HG03342 (cell line): ENCODE data around the gene PPFIA1.
"Not testable (repeated sequence)": the region's sequence is repeated elsewhere in the genome, so short reads cannot be mapped to it uniquely, and the experiment has no call there.

ENCODE experiments used
- ATAC-seq: cut with Tn5 transposase; IDR thresholded peaks from one replicate; pipeline ENCODE4 v1.9.1; 2021; ENCODE audit warnings: mild to moderate bottlenecking, moderate library complexity; ENCODE audit not compliant: unreplicated experiment

PPFIA1 gene

GRCh38 chr11:70250876-70251658, 19.4 kb upstream of the PPFIA1 start:
- no peak for ATAC-seq

- no peak for ATAC-seq
Measured at GRCh38 chr11:70251659-70252321, 18.7 kb upstream of the PPFIA1 start.

DNA sequence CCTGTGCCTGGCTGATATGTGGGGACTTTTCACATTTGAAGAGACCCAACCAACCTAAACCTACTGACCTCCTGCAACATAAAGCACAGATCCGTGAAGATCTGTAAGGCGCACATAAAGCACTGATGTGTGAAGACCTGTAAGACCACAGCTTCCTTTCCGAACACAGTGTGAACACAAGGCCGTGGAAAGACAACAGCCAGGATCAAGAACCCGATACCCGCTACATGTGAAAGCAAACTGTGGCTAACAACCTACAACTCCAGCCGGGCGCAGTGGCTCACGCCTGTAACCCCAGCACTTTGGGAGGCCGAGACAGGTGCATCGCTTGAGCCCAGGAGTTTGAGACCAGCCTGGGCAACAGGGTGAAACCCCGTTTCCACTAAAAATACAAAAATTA, 17.6 kb upstream of the PPFIA1 start:
- ATAC-seq, result no peak

- no peak for ATAC-seq
Measured at GRCh38 chr11:70255477-70256116, 14.9 kb upstream of the PPFIA1 start.

DNA sequence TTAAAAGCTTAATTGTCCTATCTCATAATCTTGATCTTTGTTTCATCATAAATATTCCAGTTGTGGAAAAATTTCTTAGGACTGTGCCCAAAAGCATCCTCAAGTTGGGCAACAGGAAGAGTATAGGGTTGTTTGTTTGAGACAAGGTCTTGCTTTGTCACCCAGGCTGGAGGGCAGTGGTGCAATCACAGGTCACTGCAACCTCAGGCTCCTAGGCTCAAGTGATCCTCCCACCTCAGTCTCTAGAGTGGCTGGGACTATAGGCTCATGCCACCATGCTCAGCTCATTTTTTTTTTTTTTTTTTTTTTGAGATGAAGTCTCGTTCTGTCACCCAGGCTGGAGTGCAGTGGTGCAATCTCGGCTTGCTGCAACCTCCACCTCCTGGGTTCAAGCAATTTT, 11.4 kb upstream of the PPFIA1 start:
- not testable (repeated sequence) for ATAC-seq

GRCh38 chr11:70262951-70263350, 7.5 kb upstream of the PPFIA1 start:
- ATAC-seq, result no peak

DNA sequence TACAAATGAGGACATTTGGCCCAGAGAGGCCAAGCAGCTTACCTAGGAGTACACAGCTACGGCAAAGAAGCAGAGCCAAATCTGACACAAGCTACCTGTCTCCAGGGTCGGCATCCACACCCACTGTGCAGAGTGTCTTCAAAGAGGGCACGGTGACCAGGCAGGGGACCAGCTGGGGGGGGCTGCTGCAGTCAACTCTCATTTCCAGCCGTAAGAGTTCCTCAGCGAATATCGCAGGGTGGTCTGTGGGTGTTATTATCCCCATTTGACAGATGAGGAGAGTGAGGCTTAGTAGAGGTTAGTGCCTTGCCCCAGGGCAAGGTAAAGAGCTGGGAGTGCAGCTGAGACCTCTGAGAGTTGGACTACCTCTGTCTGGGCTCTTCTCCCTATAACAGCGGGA, 7.1 kb upstream of the PPFIA1 start:
- no peak for ATAC-seq

DNA sequence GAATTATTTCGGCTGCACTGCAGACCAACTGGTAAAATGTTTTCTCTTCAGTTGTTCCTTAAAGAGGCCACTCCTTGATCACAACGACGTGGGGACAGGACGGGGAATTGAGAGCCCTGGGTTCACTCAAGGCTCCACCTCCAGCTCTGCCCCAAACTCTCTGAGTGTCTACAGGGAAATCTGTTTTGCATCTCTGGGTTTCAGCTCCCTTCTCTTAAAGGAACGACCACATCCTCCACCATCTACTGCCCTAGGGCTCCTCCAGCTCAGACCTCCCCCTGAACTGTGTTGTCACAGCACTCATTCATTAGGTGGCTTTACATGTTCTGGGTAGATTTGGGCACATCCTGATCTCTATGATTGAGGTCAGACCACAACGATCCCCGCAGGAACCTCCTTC, 5.1 kb upstream of the PPFIA1 start:
- ATAC-seq, result no peak

DNA sequence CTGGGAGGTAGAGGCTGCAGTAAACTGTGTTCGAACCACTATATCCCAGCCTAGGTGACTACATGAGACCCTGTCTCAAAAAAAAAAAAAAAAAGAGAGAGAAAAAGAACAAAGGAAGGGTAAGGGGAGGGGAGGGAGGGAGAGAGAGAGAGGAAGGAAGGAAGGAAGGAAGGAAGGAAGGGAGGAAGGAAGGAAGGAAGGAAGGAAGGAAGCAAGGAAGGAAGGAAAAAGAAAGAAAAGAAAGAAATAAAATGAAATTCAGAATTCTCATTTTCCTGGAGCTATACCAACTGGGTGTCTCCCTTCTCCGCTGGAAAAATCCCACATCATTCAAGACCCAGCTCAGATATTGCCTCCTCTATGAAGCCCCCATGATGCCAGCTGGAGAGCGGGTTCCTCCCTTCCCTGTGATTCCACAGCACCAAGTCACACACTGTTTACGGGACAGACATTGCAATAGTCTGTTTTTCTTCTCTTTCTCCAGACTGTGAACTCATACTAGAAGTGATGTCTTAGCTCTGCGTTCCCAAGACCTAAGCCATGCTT, 3.0 kb upstream of the PPFIA1 start:
- ATAC-seq, result no peak

DNA sequence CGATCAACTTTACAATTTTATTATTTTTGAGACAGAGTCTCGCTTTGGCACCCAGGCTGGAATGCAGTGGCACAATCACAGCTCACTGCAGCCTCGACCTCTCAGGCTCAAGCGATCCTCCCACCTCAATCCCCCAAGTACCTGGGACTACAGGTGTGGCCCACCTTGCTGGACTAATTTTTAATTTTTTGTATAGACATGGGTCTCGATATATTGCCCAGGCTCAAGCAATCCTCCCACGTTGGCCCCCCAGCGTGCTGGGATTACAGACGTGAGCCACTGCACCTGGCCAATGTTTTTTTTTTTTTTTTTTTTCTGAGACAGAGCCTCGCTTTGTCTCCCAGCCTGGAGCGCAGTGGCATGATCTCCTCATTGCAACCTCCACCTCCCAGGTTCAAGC, 2.0 kb upstream of the PPFIA1 start:
- no peak for ATAC-seq

GRCh38 chr11:70270877-70271648, 573 bp downstream of the PPFIA1 start:
- ATAC-seq, result peak; percentile 45

- no peak for ATAC-seq
Measured at GRCh38 chr11:70271649-70271953, 1.1 kb downstream of the PPFIA1 start.

GRCh38 chr11:70272009-70272408, 1.5 kb downstream of the PPFIA1 start:
- ATAC-seq, result no peak

GRCh38 chr11:70278994-70279393, 8.5 kb downstream of the PPFIA1 start:
- no peak for ATAC-seq

DNA sequence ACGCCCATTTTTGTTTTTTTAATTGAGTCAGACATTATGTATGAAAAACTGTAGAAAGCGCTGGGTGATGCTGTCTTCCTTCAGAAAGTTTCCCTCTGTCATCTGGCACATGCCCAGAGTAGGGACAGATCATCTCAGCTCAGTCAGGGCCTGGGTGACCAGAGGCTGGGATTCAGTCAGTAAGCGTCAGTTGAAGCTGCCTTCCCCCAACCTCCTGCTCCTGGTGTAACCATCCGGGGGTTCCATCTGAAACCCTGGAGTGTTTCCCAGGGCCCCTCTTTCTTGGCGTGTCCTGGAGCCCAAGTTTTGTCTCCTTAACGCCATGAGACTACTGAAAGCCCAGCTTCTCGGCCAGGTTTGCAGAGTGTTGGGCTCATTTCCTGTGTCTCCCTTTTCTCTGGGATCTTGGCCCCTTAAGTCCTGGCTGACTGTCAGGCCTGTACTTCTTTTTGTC, 10.7 kb downstream of the PPFIA1 start:
- ATAC-seq, result no peak

DNA sequence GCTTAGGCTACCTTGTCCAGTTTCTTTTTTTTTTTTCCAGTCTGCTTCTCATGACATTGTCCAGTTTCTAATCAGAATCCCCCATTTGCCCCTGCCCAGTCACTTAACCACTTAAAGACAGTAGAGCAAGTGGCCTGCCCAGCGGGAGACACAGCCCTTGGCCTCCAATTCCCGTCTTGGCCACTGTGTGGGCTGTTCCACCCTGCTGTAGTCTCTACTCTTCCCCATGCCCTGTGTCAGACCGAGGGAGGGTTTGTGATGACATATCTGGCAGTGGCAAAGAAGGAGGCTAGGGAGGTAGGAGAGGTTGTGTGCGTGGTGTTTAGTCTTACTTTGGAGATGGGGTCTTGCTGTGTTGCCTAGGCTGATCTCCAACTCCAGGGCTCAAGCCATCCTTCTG, 11.5 kb downstream of the PPFIA1 start:
- ATAC-seq, result no peak

DNA sequence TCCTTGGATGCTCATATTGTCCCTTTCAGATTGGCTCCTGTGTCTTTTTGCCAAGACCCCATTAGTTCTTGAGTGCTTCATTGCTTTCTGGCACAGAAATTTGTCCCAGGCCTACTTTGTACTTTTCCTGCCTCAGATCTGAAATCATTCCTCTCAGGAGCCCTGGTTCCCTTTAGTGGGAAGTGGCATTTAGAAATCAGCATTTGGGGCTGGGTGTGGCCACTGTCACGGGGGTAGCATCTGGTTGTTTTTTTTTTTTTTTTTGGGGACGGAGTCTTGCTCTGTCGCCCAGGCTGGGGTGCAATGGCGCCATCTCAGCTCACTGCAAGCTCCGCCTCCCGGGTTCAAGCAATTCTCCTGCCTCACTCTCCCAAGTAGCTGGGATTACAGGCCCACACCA, 18.2 kb downstream of the PPFIA1 start:
- ATAC-seq, result no peak

- no peak for ATAC-seq
Measured at GRCh38 chr11:70289582-70289981, 19.1 kb downstream of the PPFIA1 start.

DNA sequence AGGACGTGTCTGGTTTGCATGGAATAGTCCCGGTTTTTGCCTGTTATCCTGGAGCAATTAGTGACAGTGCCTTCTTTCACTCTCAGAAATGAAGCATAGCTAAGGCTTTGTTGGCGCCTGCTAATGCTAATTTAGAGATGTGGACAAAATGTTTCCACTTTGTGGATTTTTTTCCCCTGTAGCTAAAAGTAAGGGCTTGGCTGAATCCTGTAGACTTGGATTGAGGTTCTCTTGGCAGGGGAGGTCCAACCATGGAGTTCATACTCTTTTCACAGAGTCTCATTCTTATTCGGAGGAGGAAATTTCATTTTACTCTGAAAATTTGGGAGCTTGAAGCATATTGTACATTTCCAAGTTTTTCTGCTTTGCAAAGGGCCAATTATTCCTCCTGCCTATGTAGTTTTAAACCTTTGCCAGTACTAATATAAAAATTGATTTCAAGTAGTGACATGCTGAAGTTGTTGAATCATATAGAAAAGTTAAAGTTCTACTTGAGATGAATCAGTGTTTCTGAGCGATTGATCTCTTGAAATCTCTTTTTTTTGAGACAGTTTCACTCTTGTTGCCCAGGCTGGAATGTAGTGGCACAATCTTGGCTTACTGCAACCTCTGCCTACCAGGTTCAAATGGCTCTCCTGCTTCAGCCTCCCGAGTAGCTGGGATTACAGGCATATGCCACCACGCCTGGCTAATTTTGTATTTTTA, 20.0 kb downstream of the PPFIA1 start:
- ATAC-seq, result no peak

DNA sequence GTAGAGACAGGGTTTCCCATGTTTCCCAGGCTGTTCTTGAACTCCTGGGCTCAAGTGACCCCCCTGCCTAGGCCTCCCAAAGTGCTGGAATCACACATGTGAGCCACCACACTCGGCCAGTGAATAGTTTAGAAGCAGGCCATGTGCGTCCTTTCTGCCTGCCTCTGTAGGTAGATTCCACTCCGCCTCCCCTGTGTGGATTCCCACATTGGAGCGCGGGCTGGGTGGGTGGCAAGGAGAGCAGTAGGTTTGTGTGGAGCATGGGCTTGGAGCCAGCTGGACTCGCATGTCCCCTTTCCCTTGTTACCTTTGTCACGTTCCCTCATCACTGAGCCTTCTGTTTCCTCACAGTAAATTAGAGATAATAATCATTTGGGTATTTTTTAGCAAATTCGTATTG, 21.7 kb downstream of the PPFIA1 start:
- ATAC-seq, result no peak

DNA sequence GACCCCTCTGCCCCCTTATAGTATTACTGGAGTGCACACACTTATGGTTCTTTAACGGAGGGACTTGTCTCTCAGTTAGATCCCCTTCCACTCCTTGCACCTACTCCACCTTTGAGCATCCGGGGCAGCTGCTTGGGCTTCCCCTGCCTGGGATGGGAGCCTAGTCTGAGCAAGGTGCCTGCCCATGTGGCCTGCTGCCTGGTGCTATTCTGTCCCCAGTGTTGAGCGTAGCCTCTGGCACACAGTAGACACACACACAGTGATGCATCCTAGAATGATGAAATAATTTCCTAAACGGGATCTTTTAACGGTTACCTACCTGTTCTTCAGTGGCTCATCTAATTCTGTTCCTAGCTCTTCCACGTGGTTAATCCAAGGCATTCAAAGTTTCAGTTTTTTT, 22.4 kb downstream of the PPFIA1 start:
- no peak for ATAC-seq
